ENCODE measurements around the gene MRM3. TPM values are rescaled to one million over a fixed set of nuclear protein-coding genes. Genes with fewer than 3 reads are reported as not detected.
"Not testable (repeated sequence)": the region's sequence is repeated elsewhere in the genome, so short reads cannot be mapped to it uniquely, and the experiment has no call there.

Gene MRM3
- polyA plus RNA-seq, 1 donor, result 14.2 TPM

- DNase-seq (ENCODE audit: low read depth), result no peak
Observed at GRCh38 chr17:824378-824777, 42.2 kb downstream of the MRM3 start.

- no peak for DNase-seq (ENCODE audit: low read depth)
Observed at GRCh38 chr17:825216-825615, 43.1 kb downstream of the MRM3 start.

GRCh38 chr17:826778-827177 is 44.6 kb downstream of the MRM3 start:
- no peak for DNase-seq (ENCODE audit: low read depth)

GRCh38 chr17:828761-829160 is 46.6 kb downstream of the MRM3 start:
- DNase-seq (ENCODE audit: low read depth), result no peak

GRCh38 chr17:829614-830013 is 47.5 kb downstream of the MRM3 start:
- not testable (repeated sequence) for DNase-seq (ENCODE audit: low read depth)

- DNase-seq (ENCODE audit: low read depth), result no peak
Observed at GRCh38 chr17:830381-830780, 48.2 kb downstream of the MRM3 start.

GRCh38 chr17:830950-831349 is 48.8 kb downstream of the MRM3 start:
- DNase-seq (ENCODE audit: low read depth), result no peak

- DNase-seq (ENCODE audit: low read depth), result no peak
Observed at GRCh38 chr17:834136-834535, 52.0 kb downstream of the MRM3 start.

GRCh38 chr17:835263-835662 is 53.1 kb downstream of the MRM3 start:
- DNase-seq (ENCODE audit: low read depth), result no peak

GRCh38 chr17:835721-836120 is 53.6 kb downstream of the MRM3 start:
- DNase-seq (ENCODE audit: low read depth), result not testable (repeated sequence)

- DNase-seq (ENCODE audit: low read depth), result no peak
Observed at GRCh38 chr17:836151-836550, 54.0 kb downstream of the MRM3 start.

- no peak for DNase-seq (ENCODE audit: low read depth)
Observed at GRCh38 chr17:838486-838885, 56.3 kb downstream of the MRM3 start.

GRCh38 chr17:841313-841712 is 59.2 kb downstream of the MRM3 start:
- DNase-seq (ENCODE audit: low read depth), result no peak

Other genes starting within 250 kb of the MRM3 start
- 22.0 TPM for gene VPS53, start 67.5 kb upstream of the MRM3 start, polyA plus RNA-seq (ENCODE audit: insufficient read length)
- 14.0 TPM for gene TLCD3A, start 49.8 kb upstream of the MRM3 start, polyA plus RNA-seq (ENCODE audit: insufficient read length)
- gene GEMIN4, start 30.1 kb upstream of the MRM3 start, polyA plus RNA-seq (ENCODE audit: insufficient read length), result 12.6 TPM
- 57.4 TPM for gene GLOD4, start 73 bp upstream of the MRM3 start, polyA plus RNA-seq (ENCODE audit: insufficient read length)
- 51.3 TPM for gene NXN, start 197.4 kb downstream of the MRM3 start, polyA plus RNA-seq (ENCODE audit: insufficient read length)
- gene TIMM22, start 214.8 kb downstream of the MRM3 start, polyA plus RNA-seq (ENCODE audit: insufficient read length), result 13.3 TPM